Immature natural killer cell (primary cell): ENCODE results near the gene AGBL2. TPM values are rescaled to one million over a fixed set of nuclear protein-coding genes. Genes with fewer than 3 reads are reported as not detected.
"Not testable (repeated sequence)": the region's sequence is repeated elsewhere in the genome, so short reads cannot be mapped to it uniquely, and the experiment has no call there.

Source experiments
- DNase-seq, 3 donors: peaks; one replicate each; pipeline ENCODE4 v3.0.0; 2022; ENCODE audit warnings: mixed read lengths in 1 of 3
- H3K27ac Mint-ChIP-seq, 6 donors: one replicate each; pipeline ENCODE4 v1.8.0; 2020; ENCODE audit warnings: mixed read lengths in 6 of 6, mild to moderate bottlenecking in 5 of 6, inconsistent platforms in 4 of 6, moderate library complexity in 3 of 6
- H3K27me3 Mint-ChIP-seq, 3 donors: one replicate each; pipeline ENCODE4 v1.8.0; 2020 to 2021; ENCODE audit warnings: low read depth in 3 of 3, mild to moderate bottlenecking in 3 of 3, mixed read lengths in 3 of 3, moderate library complexity in 3 of 3, inconsistent platforms in 1 of 3
- H3K36me3 Mint-ChIP-seq, 3 donors: one replicate each; pipeline ENCODE4 v1.8.0; 2020; ENCODE audit warnings: mixed read lengths in 3 of 3, inconsistent platforms in 2 of 3, mild to moderate bottlenecking in 2 of 3
- H3K4me1 Mint-ChIP-seq, 2 donors: one replicate each; pipeline ENCODE4 v1.8.0; 2020; ENCODE audit warnings: inconsistent platforms in 2 of 2, mild to moderate bottlenecking in 2 of 2, mixed read lengths in 2 of 2, moderate library complexity in 1 of 2
- H3K4me3 Mint-ChIP-seq, 5 donors: one replicate each; pipeline ENCODE4 v1.8.0; 2020; ENCODE audit warnings: mild to moderate bottlenecking in 5 of 5, mixed read lengths in 5 of 5, inconsistent platforms in 3 of 5, moderate library complexity in 3 of 5
- H3K9me3 Mint-ChIP-seq, 6 donors: one replicate each; pipeline ENCODE4 v1.8.0; 2020; ENCODE audit warnings: mild to moderate bottlenecking in 6 of 6, mixed read lengths in 6 of 6, inconsistent platforms in 4 of 6, moderate library complexity in 3 of 6
- polyA plus RNA-seq, 3 donors: library from polyadenylated mRNA; unstranded; fragments of 300-500 nt; fragmentation: Illumina TruSeq; gene quantifications; one replicate each; pipeline ENCODE4 v1.2.3, GENCODE V29; 2021

Gene AGBL2
- polyA plus RNA-seq, 3 donors from 2014 or later = 1.1 to 4.3 (median 1.9) TPM

DNA sequence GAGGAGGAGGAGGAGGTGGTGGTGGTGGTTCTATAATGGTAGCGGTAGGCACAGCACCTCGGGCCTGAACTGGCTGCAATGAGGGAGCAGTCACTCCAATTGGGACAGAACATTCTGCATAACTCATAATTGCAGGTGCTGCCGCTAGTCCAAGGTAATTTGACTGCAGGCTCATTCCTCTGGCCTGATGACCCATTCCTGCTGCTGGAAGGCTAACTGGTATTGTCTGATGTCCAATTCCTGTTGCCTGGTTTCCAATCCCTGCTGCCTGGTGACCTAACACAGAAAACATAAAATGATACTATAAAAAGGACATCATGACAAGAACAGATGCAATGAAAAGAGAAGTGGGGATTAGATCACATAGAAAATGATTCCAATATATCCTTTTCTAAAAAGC, 7.9 kb upstream of the AGBL2 start:
- peak overlapping the region in 1 of 6 donors; percentile 69 for H3K27ac Mint-ChIP-seq

DNA sequence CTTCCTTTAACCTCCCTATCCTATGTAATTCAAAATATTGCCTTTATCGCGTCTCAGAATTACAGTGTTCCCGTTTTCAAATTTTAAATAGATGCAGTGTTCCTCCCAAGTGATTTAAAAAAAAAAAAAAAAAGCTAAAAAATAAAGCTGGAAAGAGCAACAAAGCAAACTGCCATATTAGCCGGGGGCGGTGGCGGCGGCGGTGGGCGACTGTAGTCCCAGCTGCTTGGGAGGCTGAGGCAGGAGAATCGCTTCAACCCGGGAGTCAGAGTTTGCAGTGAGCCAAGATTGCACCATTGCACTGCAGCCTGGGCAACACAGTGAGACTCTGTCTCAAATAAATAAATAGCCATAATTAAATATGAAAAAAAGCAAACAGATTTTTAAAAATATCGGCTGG, 5.5 kb upstream of the AGBL2 start:
- Mint-ChIP-seq H3K4me3 (no peak overlapping the region), H3K4me1 (peaks cover 0 to 1% of the 10 kb centered on the region in 2 donors), H3K27ac (no peak overlapping the region), H3K9me3 (no peaks in the 10 kb centered on the region), H3K27me3 (peaks cover 0 to 2% (median 1%) of the 10 kb centered on the region in 3 donors), H3K36me3 (peaks cover 14 to 39% (median 26%) of the 10 kb centered on the region in 3 donors)
- DNase-seq = no peak

More for the DNA sequence above, 7.9 kb upstream of the AGBL2 start:
- Mint-ChIP-seq H3K36me3 (peaks cover 8 to 36% (median 36%) of the 10 kb centered on the region in 3 donors), H3K4me1 (no peaks in the 10 kb centered on the region), H3K9me3 (no peaks in the 10 kb centered on the region), H3K27me3 (peaks cover 1 to 2% (median 2%) of the 10 kb centered on the region in 3 donors), H3K4me3 (no peak overlapping the region)
- DNase-seq = no peak

DNA sequence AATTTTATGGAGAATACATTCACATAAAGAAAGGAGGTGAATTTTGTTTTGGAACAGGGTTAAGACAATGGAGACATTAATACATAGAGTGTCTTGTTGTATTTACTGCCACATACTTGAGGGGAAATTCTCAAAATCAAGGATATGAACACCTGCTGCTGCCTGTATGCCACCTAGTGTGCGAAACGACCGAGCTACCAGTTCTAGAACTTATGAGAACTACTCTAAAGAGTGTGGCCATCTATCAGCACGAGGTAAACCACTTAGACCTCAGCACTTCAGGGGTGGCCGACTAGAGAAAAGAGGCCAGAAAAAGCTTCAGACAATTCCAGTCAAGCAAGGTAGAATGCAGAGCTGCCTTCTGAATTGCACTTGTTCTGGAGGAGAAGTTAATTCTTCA, 1.5 kb upstream of the AGBL2 start:
- no peak for DNase-seq
- Mint-ChIP-seq H3K27me3 (peaks cover 0 to 4% (median 0%) of the 10 kb centered on the region in 3 donors), H3K36me3 (peaks cover 9 to 15% (median 10%) of the 10 kb centered on the region in 3 donors), H3K27ac (peak overlapping the region; percentile 35 to 99 (median 72)), H3K4me1 (peaks cover 18 to 22% of the 10 kb centered on the region in 2 donors), H3K9me3 (no peaks in the 10 kb centered on the region), H3K4me3 (peak overlapping the region in 2 of 5 donors; percentile 38 to 42)

DNA sequence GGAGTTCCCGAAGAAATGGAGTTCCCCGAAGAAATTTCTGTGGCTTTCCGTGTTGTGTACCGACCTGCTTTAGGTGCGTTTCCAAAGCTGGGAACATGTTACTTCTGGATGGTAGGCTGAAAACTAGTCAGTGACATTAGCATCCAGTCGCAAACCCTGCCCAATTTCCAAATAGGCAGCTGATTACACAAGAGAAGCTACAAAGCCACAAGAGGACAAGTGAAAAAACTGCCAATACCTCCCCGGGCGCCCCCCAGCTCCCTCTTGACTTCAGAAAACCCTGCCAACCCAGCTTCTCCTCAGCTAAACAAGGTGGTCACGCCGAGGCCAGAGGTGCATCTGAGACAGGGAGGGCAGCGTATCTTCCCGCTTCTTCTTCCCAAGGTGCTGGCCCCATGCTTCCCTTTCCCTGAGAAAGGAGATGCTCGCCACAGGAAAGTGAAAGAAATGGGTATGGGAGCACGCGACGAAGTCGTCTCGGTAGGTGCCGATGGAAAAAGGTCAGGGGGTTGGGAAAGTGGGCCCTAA, 551 bp downstream of the AGBL2 start:
- peak overlapping the region; percentile 91 to 99 (median 97) for H3K4me3 Mint-ChIP-seq
- H3K27ac Mint-ChIP-seq = peak overlapping the region; percentile 93 to 99 (median 98)
- H3K36me3 Mint-ChIP-seq = peaks cover 2 to 8% (median 6%) of the 10 kb centered on the region in 3 donors
- no peaks in the 10 kb centered on the region for H3K9me3 Mint-ChIP-seq
- DNase-seq = no peak
- H3K27me3 Mint-ChIP-seq = peaks cover 0 to 4% (median 2%) of the 10 kb centered on the region in 3 donors
- H3K4me1 Mint-ChIP-seq = peaks cover 18 to 22% of the 10 kb centered on the region in 2 donors

DNA sequence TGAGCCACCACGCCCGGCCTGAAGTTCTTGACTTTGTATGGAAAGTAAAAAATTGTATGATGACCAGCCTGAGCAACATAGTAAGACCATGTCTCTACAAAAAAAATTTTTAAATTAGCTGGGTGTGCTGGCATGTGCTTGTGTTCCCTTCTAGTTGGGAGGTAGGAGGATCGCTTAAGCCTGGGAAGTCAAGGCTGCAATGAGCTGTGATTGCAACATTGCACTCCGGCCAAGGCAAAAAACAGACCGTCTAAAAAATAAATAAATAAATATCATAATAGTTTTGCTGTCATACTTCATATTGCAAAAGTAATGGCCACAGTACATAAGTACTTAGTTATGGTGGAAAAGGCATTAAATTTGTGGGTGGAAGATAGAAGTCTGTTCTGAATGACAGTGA, 3.4 kb downstream of the AGBL2 start:
- peaks cover 0 to 8% (median 8%) of the 10 kb centered on the region in 3 donors for H3K36me3 Mint-ChIP-seq
- no peak for DNase-seq
- no peaks in the 10 kb centered on the region for H3K9me3 Mint-ChIP-seq
- no peak overlapping the region for H3K27ac Mint-ChIP-seq
- peaks cover 18 to 22% of the 10 kb centered on the region in 2 donors for H3K4me1 Mint-ChIP-seq
- peaks cover 0 to 10% (median 2%) of the 10 kb centered on the region in 3 donors for H3K27me3 Mint-ChIP-seq
- H3K4me3 Mint-ChIP-seq = no peak overlapping the region

DNA sequence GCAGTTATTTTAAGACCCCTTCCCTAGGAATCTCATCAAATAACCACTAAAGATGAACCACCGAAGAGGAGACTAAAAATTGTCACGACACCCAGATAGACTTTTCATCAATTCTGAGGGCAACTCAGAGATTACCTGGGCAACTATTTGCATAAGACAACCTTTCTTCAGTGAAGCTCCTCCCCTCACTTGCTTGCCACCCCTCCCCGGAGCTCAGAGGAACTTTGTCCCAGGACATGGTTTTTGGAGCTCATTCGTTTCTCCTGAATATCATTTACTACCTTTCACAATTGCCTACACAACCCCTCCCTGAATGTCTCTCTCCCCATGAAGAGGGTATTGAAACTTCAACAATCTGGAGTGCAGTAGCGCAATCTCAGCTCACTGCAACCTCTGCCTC, 3.9 kb downstream of the AGBL2 start:
- H3K4me1 Mint-ChIP-seq = peaks cover 18 to 22% of the 10 kb centered on the region in 2 donors
- DNase-seq = no peak
- H3K36me3 Mint-ChIP-seq = peaks cover 0 to 8% (median 3%) of the 10 kb centered on the region in 3 donors
- no peak overlapping the region for H3K4me3 Mint-ChIP-seq
- H3K27ac Mint-ChIP-seq = no peak overlapping the region
- no peaks in the 10 kb centered on the region for H3K9me3 Mint-ChIP-seq
- peaks cover 0 to 10% (median 2%) of the 10 kb centered on the region in 3 donors for H3K27me3 Mint-ChIP-seq

DNA sequence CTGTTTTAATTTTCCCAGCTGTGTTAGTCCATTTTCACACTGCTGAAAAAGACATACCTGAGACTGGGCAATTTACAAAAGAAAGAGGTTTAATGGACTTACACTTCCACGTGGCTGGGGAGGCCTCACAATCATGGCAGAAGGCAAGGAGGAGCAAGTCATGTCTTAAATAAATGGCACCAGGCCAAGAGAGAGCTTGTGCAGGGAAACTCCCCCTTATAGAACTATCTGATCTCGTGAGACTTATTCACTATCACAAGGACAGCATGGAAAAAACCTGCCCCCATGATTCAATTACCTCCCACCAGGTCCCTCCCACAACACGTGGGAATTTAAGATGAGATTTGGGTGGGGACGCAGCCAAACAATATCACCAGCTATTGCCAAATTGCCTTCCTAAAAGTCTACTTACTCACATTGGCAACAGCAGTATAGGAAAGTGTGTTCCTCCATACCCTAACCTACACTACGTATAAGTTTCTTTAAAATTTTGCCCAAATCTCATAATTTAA, 7.8 kb downstream of the AGBL2 start:
- H3K4me3 Mint-ChIP-seq, H3K4me1 Mint-ChIP-seq, H3K27ac Mint-ChIP-seq, DNase-seq, H3K27me3 Mint-ChIP-seq, H3K9me3 Mint-ChIP-seq, H3K36me3 Mint-ChIP-seq: not testable (repeated sequence)

DNA sequence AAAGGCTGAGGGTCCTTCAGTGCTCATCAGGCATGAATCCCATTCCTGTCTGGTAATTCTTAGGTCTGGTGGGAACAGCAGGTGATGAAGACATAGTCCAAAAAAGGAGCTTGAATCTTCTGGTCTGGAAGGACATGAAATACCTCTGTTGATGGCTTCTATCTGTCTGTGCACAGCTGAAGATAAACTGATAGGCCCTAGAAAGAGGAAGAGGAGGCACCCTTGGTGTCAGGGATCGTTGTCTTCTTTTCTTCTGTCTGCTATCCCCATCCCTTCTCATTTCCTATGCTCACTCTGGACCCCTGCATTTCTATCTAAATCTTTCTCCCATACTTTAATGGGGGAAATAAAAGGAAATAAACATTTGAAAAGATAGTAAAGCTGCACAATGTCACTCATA, 9.4 kb downstream of the AGBL2 start:
- Mint-ChIP-seq H3K27ac (no peak overlapping the region), H3K9me3 (no peaks in the 10 kb centered on the region), H3K27me3 (peaks cover 0 to 6% (median 3%) of the 10 kb centered on the region in 3 donors), H3K4me1 (no peaks in the 10 kb centered on the region), H3K36me3 (peaks cover 0 to 12% (median 7%) of the 10 kb centered on the region in 3 donors), H3K4me3 (no peak overlapping the region)
- no peak for DNase-seq

DNA sequence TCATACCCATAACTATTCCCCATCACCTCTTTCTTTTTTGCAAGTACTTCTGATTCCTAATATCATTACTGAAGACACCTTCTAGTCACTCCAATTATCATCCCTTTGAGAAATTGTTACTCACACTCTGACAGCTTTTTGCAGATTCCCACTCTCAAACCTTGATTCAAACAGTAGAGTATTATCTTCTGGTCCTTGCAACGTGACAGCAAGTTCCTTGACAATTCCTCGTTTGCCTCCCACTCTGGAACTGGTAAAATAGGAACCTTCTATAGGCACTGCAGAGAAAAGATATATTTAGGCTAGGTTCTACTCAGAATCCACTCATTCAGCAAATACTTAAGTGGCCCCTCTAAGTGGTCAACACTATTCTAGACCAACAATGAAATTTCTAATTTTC, 23.2 kb downstream of the AGBL2 start:
- Mint-ChIP-seq H3K4me3 (no peak overlapping the region), H3K27ac (no peak overlapping the region), H3K27me3 (peaks cover 0 to 2% (median 0%) of the 10 kb centered on the region in 3 donors), H3K4me1 (no peaks in the 10 kb centered on the region), H3K9me3 (no peaks in the 10 kb centered on the region), H3K36me3 (peaks cover 0 to 5% (median 0%) of the 10 kb centered on the region in 3 donors)
- DNase-seq = no peak

DNA sequence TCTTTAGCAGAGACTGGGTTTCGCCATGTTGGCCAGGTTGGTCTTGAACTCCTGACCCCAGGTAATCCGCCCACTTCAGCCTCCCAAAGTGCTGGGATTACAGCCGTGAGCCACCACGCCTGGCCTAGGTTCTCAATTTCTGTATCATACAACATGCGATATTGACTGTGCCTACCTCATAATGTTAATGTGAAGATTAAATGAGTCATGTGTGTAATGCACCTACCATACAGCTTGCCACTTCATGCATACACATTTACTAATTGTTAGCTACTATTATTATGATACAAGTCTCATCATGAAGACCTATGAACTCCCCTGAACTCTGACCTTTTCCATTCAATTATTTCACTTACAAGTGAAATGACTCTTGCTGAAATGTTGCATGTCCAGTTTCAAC, 25.7 kb downstream of the AGBL2 start:
- Mint-ChIP-seq H3K27me3 (peaks cover 0 to 2% (median 0%) of the 10 kb centered on the region in 3 donors), H3K4me3 (no peak overlapping the region), H3K27ac (no peak overlapping the region), H3K36me3 (peaks cover 0 to 5% (median 0%) of the 10 kb centered on the region in 3 donors), H3K9me3 (no peaks in the 10 kb centered on the region), H3K4me1 (no peaks in the 10 kb centered on the region)
- DNase-seq = no peak

DNA sequence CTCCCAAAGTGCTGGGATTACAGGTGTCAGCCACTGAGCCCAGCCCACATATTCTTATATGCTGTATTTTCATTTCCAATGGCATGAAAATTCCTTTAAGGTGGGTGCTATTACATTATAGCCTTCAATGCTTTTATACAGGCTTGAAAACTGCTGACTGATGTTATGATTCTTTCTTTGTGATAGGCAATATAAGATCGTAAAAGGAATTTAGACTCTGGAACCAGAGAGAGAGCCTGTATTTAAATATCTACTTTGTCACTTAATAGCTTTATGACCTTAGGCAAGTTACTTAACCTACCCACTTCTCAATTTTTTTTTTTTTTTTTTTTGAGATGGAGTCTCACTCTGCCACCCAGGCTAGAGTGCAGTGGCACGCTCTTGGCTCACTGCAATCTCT, 26.2 kb downstream of the AGBL2 start:
- Mint-ChIP-seq H3K27ac (no peak overlapping the region), H3K9me3 (no peaks in the 10 kb centered on the region), H3K27me3 (peaks cover 0 to 2% (median 0%) of the 10 kb centered on the region in 3 donors), H3K36me3 (peaks cover 0 to 5% (median 0%) of the 10 kb centered on the region in 3 donors), H3K4me3 (no peak overlapping the region), H3K4me1 (no peaks in the 10 kb centered on the region)
- no peak for DNase-seq

DNA sequence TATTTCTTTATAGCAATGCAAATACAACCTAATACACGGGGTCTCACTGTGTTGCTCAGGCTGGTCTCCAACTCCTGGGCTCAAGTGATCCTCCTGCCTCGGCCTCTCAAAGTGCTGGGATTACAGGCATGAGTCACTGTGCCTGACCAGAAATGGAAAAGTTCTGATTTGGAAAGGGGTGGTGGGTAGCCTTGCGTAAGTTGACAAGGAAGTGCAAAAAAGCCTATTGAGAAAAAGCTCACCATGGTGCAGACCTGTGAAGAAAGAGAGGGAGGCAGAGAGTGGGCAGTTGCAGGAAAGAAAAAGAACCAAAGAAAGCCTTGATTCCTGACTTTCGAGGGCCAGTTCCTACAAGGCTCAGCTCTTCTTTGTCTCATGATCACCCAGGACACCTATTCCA, 27.1 kb downstream of the AGBL2 start:
- peaks cover 0 to 5% (median 0%) of the 10 kb centered on the region in 3 donors for H3K36me3 Mint-ChIP-seq
- no peak overlapping the region for H3K4me3 Mint-ChIP-seq
- H3K9me3 Mint-ChIP-seq = no peaks in the 10 kb centered on the region
- DNase-seq = no peak
- H3K27me3 Mint-ChIP-seq = peaks cover 0 to 2% (median 0%) of the 10 kb centered on the region in 3 donors
- no peak overlapping the region for H3K27ac Mint-ChIP-seq
- H3K4me1 Mint-ChIP-seq = no peaks in the 10 kb centered on the region

DNA sequence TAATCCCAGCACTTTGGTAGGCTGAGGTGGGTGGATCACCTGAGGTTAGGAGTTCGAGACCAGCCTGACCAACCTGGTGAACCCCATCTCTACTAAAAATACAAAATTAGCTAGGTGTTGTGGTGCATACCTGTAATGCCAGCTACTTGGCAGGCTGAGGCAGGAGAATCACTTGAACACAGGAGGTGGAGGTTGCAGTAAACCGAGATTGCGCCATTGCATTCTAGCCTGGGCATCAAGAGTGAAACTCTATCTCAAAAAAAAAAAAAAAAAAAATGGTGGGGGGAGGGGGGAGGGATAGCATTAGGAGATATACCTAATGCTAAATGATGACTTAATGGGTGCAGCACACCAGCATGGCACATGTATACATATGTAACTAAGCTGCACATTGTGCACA, 28.5 kb downstream of the AGBL2 start:
- not testable (repeated sequence) for H3K36me3 Mint-ChIP-seq, H3K4me1 Mint-ChIP-seq, DNase-seq, H3K4me3 Mint-ChIP-seq, H3K27me3 Mint-ChIP-seq, H3K27ac Mint-ChIP-seq, H3K9me3 Mint-ChIP-seq

DNA sequence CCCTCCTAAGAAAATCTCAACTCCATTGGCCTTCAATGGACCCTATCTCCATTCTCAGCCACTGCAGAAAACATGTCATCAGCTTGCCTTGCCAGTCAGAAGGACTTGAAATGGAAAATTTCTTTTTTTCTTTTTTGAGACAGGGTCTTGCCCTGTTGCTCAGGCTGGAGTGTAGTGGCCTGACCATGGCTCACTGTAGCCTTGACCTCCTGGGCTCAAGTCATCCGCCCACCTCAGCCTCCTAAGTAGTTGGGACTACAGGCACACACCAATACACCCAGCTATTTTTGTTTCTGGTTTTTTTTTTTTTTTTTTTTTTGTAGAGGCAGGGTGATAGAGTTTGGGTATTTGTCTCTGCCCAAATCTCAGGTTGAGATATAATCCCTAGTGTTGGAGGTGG, 29.0 kb downstream of the AGBL2 start:
- Mint-ChIP-seq H3K4me1 (no peaks in the 10 kb centered on the region), H3K27me3 (peaks cover 0 to 1% (median 0%) of the 10 kb centered on the region in 3 donors), H3K27ac (no peak overlapping the region), H3K36me3 (peaks cover 0 to 5% (median 0%) of the 10 kb centered on the region in 3 donors), H3K9me3 (no peaks in the 10 kb centered on the region), H3K4me3 (no peak overlapping the region)
- no peak for DNase-seq

DNA sequence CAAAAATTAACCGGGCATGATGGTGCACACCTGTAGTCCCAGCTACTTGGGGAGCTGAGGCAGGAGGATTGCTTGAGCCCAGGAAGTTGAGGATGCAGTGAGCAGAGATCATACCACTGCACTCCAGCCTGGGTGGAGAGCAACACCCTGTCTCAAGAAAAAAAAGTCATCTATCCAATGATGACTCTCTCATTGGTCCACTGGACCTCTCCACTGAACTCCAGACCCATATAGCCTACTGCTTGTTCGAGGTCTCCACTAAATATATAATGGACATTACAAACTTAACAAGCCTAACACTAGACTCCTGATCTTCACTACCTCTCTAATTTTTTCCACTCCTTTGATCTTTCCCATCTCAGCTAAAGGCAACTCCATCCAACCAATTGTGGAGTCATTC, 39.3 kb downstream of the AGBL2 start:
- Mint-ChIP-seq H3K27me3 (peaks cover 0 to 2% (median 0%) of the 10 kb centered on the region in 3 donors), H3K27ac (no peak overlapping the region), H3K4me1 (no peaks in the 10 kb centered on the region), H3K9me3 (no peaks in the 10 kb centered on the region), H3K36me3 (peaks cover 0 to 3% (median 0%) of the 10 kb centered on the region in 3 donors), H3K4me3 (no peak overlapping the region)
- DNase-seq = no peak
